Measurements from ENCODE around the gene LRTM2. TPM values are rescaled to one million over a fixed set of nuclear protein-coding genes. Genes with fewer than 3 reads are reported as not detected.
A peak's percentile ranks its signal among the peaks of the same experiment; 100 is the strongest.

Gene LRTM2
- total and polyA plus RNA-seq, 2 donors (not counting 1 experiment from before 2014, with no cell fraction given) = not detected

DNA sequence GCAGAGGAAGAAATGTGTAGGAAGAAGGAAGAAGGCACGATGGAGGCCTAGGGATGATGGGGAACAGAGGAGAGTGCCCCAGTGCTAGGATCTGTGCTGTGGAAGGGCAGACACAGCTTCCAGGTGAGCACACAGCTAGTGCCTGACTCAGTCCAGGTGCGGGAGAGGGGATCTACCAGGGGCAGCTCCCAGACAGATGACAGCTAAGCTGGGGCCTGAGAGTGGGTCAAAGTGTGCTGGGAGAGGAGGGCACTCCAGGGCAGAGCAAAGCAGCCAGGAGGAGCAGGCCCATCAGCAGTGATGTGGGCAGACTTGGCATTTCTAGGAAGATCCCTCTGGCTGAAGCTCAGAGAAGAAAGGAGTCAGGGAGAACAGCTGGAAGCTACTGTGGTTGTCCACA is 36.7 kb downstream of the LRTM2 start:
- Histone ChIP-seq H3K9me3 (ENCODE audit: control insufficient read depth, insufficient read depth, low read depth, low read length) (no peaks in the 10 kb centered on the region), H3K4me1 (ENCODE audit: control insufficient read depth, extremely low read depth, insufficient read depth, low read length) (no peaks in the 10 kb centered on the region), H3K36me3 (ENCODE audit: control insufficient read depth, insufficient read depth, low read length) (no peaks in the 10 kb centered on the region), H3K4me2 (ENCODE audit: extremely low read depth, insufficient read depth, low read length) (no peak overlapping the region), H2AFZ (ENCODE audit: low read length) (no peak overlapping the region), H3K79me2 (ENCODE audit: control insufficient read depth, insufficient read depth, low read length) (no peaks in the 10 kb centered on the region), H3K27ac (ENCODE audit: insufficient read depth, low read length) (no peak overlapping the region), H3K4me3 (replicated peaks in 1 of 4; ENCODE audit: control extremely low read depth in 1 of 4, insufficient read depth in 1 of 4, low read depth in 3 of 4, low read length in 4 of 4) (no peak overlapping the region), H3K27me3 (ENCODE audit: control insufficient read depth, insufficient read depth, low read length) (peaks cover 6% of the 10 kb centered on the region), H4K20me1 (ENCODE audit: control insufficient read depth, extremely low read depth, insufficient read depth, low read length) (no peaks in the 10 kb centered on the region), H3K9ac (ENCODE audit: insufficient read depth, low read length) (no peak overlapping the region)
- TF ChIP-seq EZH2 (IDR thresholded peaks at IDR 0.05; ENCODE audit: low read length, missing control alignments) = no peak
- TF ChIP-seq, protein P1, sequence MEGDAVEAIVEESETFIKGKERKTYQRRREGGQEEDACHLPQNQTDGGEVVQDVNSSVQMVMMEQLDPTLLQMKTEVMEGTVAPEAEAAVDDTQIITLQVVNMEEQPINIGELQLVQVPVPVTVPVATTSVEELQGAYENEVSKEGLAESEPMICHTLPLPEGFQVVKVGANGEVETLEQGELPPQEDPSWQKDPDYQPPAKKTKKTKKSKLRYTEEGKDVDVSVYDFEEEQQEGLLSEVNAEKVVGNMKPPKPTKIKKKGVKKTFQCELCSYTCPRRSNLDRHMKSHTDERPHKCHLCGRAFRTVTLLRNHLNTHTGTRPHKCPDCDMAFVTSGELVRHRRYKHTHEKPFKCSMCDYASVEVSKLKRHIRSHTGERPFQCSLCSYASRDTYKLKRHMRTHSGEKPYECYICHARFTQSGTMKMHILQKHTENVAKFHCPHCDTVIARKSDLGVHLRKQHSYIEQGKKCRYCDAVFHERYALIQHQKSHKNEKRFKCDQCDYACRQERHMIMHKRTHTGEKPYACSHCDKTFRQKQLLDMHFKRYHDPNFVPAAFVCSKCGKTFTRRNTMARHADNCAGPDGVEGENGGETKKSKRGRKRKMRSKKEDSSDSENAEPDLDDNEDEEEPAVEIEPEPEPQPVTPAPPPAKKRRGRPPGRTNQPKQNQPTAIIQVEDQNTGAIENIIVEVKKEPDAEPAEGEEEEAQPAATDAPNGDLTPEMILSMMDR (conservative IDR thresholded peaks at IDR 0.05 in 1 of 2, IDR thresholded peaks at IDR 0.05 in 1 of 2; ENCODE audit: low read depth in 1 of 2, low read length in 2 of 2) = no peak
- no peak for DNase-seq (ENCODE audit: low read depth in 2 of 2)

DNA sequence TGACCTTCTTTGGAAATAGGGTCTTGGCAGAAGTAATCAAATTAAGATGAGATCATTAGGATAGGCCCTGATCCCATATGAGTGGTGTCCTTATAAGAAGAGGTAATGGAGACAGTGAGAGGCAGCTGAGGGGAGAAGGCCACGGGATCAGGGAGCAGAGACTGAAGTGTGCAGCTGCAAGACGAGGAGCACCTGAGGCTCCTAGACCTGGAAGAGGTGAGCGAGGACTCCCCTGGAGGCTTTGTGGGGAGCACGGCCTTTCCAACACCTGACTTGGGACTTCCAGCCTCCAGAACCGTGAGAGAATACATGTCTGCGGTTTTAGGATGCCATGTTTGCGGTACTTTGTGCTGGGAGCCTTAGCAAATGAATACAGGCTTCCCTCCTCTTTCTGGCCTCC is 37.5 kb downstream of the LRTM2 start:
- Histone ChIP-seq H3K9ac (ENCODE audit: insufficient read depth, low read length) (no peak overlapping the region), H3K36me3 (ENCODE audit: control insufficient read depth, insufficient read depth, low read length) (no peaks in the 10 kb centered on the region), H4K20me1 (ENCODE audit: control insufficient read depth, extremely low read depth, insufficient read depth, low read length) (no peaks in the 10 kb centered on the region), H3K4me2 (ENCODE audit: extremely low read depth, insufficient read depth, low read length) (no peak overlapping the region), H2AFZ (ENCODE audit: low read length) (no peak overlapping the region), H3K27ac (ENCODE audit: insufficient read depth, low read length) (no peak overlapping the region), H3K9me3 (ENCODE audit: control insufficient read depth, insufficient read depth, low read depth, low read length) (no peaks in the 10 kb centered on the region), H3K27me3 (ENCODE audit: control insufficient read depth, insufficient read depth, low read length) (peaks cover 6% of the 10 kb centered on the region), H3K79me2 (ENCODE audit: control insufficient read depth, insufficient read depth, low read length) (no peaks in the 10 kb centered on the region), H3K4me1 (ENCODE audit: control insufficient read depth, extremely low read depth, insufficient read depth, low read length) (no peaks in the 10 kb centered on the region), H3K4me3 (replicated peaks in 1 of 4; ENCODE audit: control extremely low read depth in 1 of 4, insufficient read depth in 1 of 4, low read depth in 3 of 4, low read length in 4 of 4) (no peak overlapping the region)
- DNase-seq (ENCODE audit: low read depth in 2 of 2) = no peak
- TF ChIP-seq, protein P1 (conservative IDR thresholded peaks at IDR 0.05 in 1 of 2, IDR thresholded peaks at IDR 0.05 in 1 of 2; ENCODE audit: low read depth in 1 of 2, low read length in 2 of 2) = no peak

DNA sequence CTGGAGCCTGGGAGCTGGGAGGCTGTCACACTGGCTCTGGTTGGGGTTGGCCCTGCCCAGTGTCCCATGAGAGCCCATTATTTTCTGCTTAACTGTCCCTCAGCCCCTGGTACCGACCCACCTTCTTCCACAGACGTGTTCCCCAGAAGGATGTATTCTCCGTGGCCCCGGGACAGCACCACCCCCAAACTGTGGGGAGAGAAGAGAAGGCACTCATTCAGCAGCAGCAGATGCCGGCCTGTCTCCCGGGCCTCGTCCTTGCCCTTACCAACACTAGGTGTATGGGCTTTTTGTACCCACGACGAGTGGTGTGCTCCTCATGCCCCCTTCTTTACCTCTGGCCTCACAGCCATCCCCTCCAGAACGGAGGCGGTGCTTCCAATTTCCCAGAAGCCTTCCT is 38.1 kb downstream of the LRTM2 start:
- Histone ChIP-seq H3K4me2 (ENCODE audit: extremely low read depth, insufficient read depth, low read length) (no peak overlapping the region), H2AFZ (ENCODE audit: low read length) (no peak overlapping the region), H4K20me1 (ENCODE audit: control insufficient read depth, extremely low read depth, insufficient read depth, low read length) (no peaks in the 10 kb centered on the region), H3K4me1 (ENCODE audit: control insufficient read depth, extremely low read depth, insufficient read depth, low read length) (no peaks in the 10 kb centered on the region), H3K27me3 (ENCODE audit: control insufficient read depth, insufficient read depth, low read length) (peaks cover 6% of the 10 kb centered on the region), H3K4me3 (replicated peaks in 1 of 4; ENCODE audit: control extremely low read depth in 1 of 4, insufficient read depth in 1 of 4, low read depth in 3 of 4, low read length in 4 of 4) (no peak overlapping the region), H3K79me2 (ENCODE audit: control insufficient read depth, insufficient read depth, low read length) (no peaks in the 10 kb centered on the region), H3K9me3 (ENCODE audit: control insufficient read depth, insufficient read depth, low read depth, low read length) (no peaks in the 10 kb centered on the region), H3K27ac (ENCODE audit: insufficient read depth, low read length) (no peak overlapping the region), H3K36me3 (ENCODE audit: control insufficient read depth, insufficient read depth, low read length) (no peaks in the 10 kb centered on the region), H3K9ac (ENCODE audit: insufficient read depth, low read length) (no peak overlapping the region)
- DNase-seq (ENCODE audit: low read depth in 2 of 2) = no peak
- TF ChIP-seq, protein P1 (conservative IDR thresholded peaks at IDR 0.05 in 1 of 2, IDR thresholded peaks at IDR 0.05 in 1 of 2; ENCODE audit: low read depth in 1 of 2, low read length in 2 of 2) = no peak
- peak; percentile 24 for TF ChIP-seq EZH2 (IDR thresholded peaks at IDR 0.05; ENCODE audit: low read length, missing control alignments)

Measured in fibroblast of lung (primary cell).